ENCODE measurements around the gene OTUB2.

DNA sequence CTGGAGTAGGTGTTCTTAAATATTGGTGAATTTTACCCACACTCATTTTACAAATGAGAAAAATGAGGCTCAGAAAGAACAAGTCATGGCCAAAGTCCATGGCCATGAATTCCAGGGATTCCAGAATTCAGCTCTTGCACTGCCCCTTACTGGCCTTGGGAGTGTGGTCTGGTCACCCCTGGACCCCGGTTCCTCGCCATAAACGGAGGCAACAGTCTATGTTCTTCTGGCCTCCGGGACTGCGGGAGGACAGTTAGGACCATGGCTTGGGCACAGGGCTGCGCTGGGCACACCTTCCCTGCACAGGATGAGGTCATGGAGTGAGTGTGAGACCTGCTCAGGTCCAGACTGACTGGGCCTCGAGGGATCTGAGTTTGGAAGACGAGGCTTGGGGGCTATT is 22.1 kb upstream of the OTUB2 start:
- TF ChIP-seq, protein P1, sequence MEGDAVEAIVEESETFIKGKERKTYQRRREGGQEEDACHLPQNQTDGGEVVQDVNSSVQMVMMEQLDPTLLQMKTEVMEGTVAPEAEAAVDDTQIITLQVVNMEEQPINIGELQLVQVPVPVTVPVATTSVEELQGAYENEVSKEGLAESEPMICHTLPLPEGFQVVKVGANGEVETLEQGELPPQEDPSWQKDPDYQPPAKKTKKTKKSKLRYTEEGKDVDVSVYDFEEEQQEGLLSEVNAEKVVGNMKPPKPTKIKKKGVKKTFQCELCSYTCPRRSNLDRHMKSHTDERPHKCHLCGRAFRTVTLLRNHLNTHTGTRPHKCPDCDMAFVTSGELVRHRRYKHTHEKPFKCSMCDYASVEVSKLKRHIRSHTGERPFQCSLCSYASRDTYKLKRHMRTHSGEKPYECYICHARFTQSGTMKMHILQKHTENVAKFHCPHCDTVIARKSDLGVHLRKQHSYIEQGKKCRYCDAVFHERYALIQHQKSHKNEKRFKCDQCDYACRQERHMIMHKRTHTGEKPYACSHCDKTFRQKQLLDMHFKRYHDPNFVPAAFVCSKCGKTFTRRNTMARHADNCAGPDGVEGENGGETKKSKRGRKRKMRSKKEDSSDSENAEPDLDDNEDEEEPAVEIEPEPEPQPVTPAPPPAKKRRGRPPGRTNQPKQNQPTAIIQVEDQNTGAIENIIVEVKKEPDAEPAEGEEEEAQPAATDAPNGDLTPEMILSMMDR (IDR thresholded peaks at IDR 0.05; ENCODE audit: low read depth, low read length), result no peak
- TF ChIP-seq EZH2phosphoT487 (IDR thresholded peaks at IDR 0.05; ENCODE audit: low read depth), result no peak
